Breast epithelium (tissue), 4 donors: ENCODE measurements around the gene SIX5. TPM values are rescaled to one million over a fixed set of nuclear protein-coding genes. Genes with fewer than 3 reads are reported as not detected.
A peak's percentile ranks its signal among the peaks of the same experiment; 100 is the strongest.

ENCODE experiments used
- DNase-seq, 2 donors: peaks; one replicate each; pipeline ENCODE4 v3.0.0-alpha.2; 2019; ENCODE audit warnings: low spot score in 2 of 2
- H3K27ac ChIP-seq, 2 donors: fragments of 200-600 bp; sonication (generic) in 1 of 2; one replicate each; pipeline ENCODE4 v1.5.1; 2016 to 2019; ENCODE audit warnings: mild to moderate bottlenecking in 1 of 2
- H3K27me3 ChIP-seq, 2 donors: fragments of 200-600 bp; sonication (generic) in 1 of 2; one replicate each; pipeline versions ENCODE4 v1.5.1 to v1.6.0; 2017 to 2019; ENCODE audit warnings: control low read depth in 1 of 2, mild to moderate bottlenecking in 1 of 2
- H3K36me3 ChIP-seq: fragments of 200-600 bp; one replicate; pipeline ENCODE4 v1.5.1; 2019
- H3K4me1 ChIP-seq, 2 donors: fragments of 200-600 bp; sonication (generic); one replicate each; pipeline ENCODE4 v1.5.1; 2016 to 2019; ENCODE audit warnings: control low read depth in 1 of 2
- H3K4me3 ChIP-seq, 3 donors: fragments of 200-600 bp; sonication (generic); 1 replicate in 2 of 3; 2 replicates in 1 of 3; pipeline ENCODE4 v1.5.1; 2016 to 2019; ENCODE audit warnings: mild to moderate bottlenecking in 3 of 3, moderate library complexity in 2 of 3
- H3K9me3 ChIP-seq, 2 donors: fragments of 200-600 bp; sonication (generic) in 1 of 2; one replicate each; pipeline ENCODE4 v1.5.1; 2016 to 2019; ENCODE audit warnings: control low read depth in 1 of 2
- CTCF ChIP-seq, 3 donors: fragments of 450-650 bp; IDR thresholded peaks; one replicate each; pipeline ENCODE4 v1.5.1; 2016 to 2017; ENCODE audit warnings: antibody characterized with exemption in 3 of 3, mild to moderate bottlenecking in 3 of 3, moderate library complexity in 3 of 3
- POLR2A ChIP-seq: fragments of 450-650 bp; IDR thresholded peaks from one replicate; pipeline ENCODE4 v1.6.1; 2016; ENCODE audit warnings: antibody characterized with exemption, mild to moderate bottlenecking, moderate library complexity
- POLR2AphosphoS5 ChIP-seq, 3 donors: sonication (generic); formaldehyde crosslinking; IDR thresholded peaks; one replicate each; pipeline ENCODE4 v1.6.1; 2017; ENCODE audit warnings: antibody characterized with exemption in 3 of 3
- intact Hi-C: fragments of 100-400 bp; cut with DNase I; formaldehyde crosslinking; loops from one replicate; pipeline ENCODE4 v1.15.1; 2023; ENCODE audit warnings: low total_unique reads
- total RNA-seq, 3 donors: library from RNA; depleted of rRNA; stranded (reverse); fragments of >200 nt; gene quantifications; one replicate each; pipeline ENCODE4 v1.1.0, GENCODE V29; 2016

Gene SIX5
- total RNA-seq, 3 donors from 2014 or later, result 8.6 to 11.8 (median 11.8) TPM

- Histone ChIP-seq H3K27me3 (no peaks in the 10 kb centered on the region), H3K36me3 (no peaks in the 10 kb centered on the region), H3K4me1 (no peaks in the 10 kb centered on the region), H3K9me3 (no peaks in the 10 kb centered on the region), H3K4me3 (no peak overlapping the region), H3K27ac (peak overlapping the region in 1 of 2 donors; percentile 27)
- DNase-seq, result no peak
- TF ChIP-seq POLR2A, result no peak
- TF ChIP-seq CTCF (IDR thresholded peaks at IDR 0.05), result peak; percentile 93 to 94 (median 94)
- peak in 2 of 3 donors; percentile 45 to 51 for TF ChIP-seq POLR2AphosphoS5 (IDR thresholded peaks at IDR 0.05)
- intact Hi-C loops, result loop anchor here (5.0 kb wide), 1 partner anchor 1898 kb away; no protein-coding TSS in a partner anchor
These were observed 30.0 kb upstream of the SIX5 start for GRCh38 chr19:45798995-45799517.

GRCh38 chr19:45794627-45795026, 25.6 kb upstream of the SIX5 start:
- Histone ChIP-seq H3K9me3 (no peaks in the 10 kb centered on the region), H3K27ac (no peak overlapping the region), H3K27me3 (no peaks in the 10 kb centered on the region), H3K4me1 (peaks cover 0 to 9% of the 10 kb centered on the region in 2 donors), H3K4me3 (no peak overlapping the region), H3K36me3 (no peaks in the 10 kb centered on the region)
- intact Hi-C loops, result loop anchor here (5.0 kb wide), 1 partner anchor 1903 kb away; no protein-coding TSS in a partner anchor
- TF ChIP-seq CTCF (IDR thresholded peaks at IDR 0.05), result no peak
- no peak for TF ChIP-seq POLR2AphosphoS5 (IDR thresholded peaks at IDR 0.05)
- no peak for TF ChIP-seq POLR2A
- DNase-seq, result no peak

- Histone ChIP-seq H3K4me1 (peaks cover 0 to 9% of the 10 kb centered on the region in 2 donors), H3K4me3 (no peak overlapping the region), H3K36me3 (no peaks in the 10 kb centered on the region), H3K9me3 (no peaks in the 10 kb centered on the region), H3K27me3 (no peaks in the 10 kb centered on the region), H3K27ac (no peak overlapping the region)
- no peak for DNase-seq
- intact Hi-C loops, result no loop called here
- TF ChIP-seq CTCF (IDR thresholded peaks at IDR 0.05) (no peak), POLR2A (no peak), POLR2AphosphoS5 (IDR thresholded peaks at IDR 0.05) (no peak)
These were observed 24.8 kb upstream of the SIX5 start for GRCh38 chr19:45793876-45794275.

GRCh38 chr19:45793178-45793564, 24.1 kb upstream of the SIX5 start:
- Histone ChIP-seq H3K9me3 (no peaks in the 10 kb centered on the region), H3K36me3 (no peaks in the 10 kb centered on the region), H3K4me3 (peak overlapping the region in 2 of 3 donors; percentile 74 to 86), H3K4me1 (peaks cover 0 to 9% of the 10 kb centered on the region in 2 donors), H3K27me3 (no peaks in the 10 kb centered on the region), H3K27ac (peak overlapping the region; percentile 62 to 66)
- TF ChIP-seq POLR2A (no peak), CTCF (IDR thresholded peaks at IDR 0.05) (no peak), POLR2AphosphoS5 (IDR thresholded peaks at IDR 0.05) (no peak)
- intact Hi-C loops, result no loop called here
- DNase-seq, result no peak

GRCh38 chr19:45792470-45793177, 23.6 kb upstream of the SIX5 start, which contains the start of gene DMWD:
TSS of gene DMWD (minus strand) at chr19:45792845. CDS start at chr19:45792756, 89 bp downstream.
- H3K4me1 ChIP-seq, result peaks cover 0 to 9% of the 10 kb centered on the region in 2 donors
- H3K36me3 ChIP-seq, result no peaks in the 10 kb centered on the region
- peak within 1 kb of the TSS; percentile 71 to 92 for H3K27ac ChIP-seq
- no peaks in the 10 kb centered on the region for H3K9me3 ChIP-seq
- TF ChIP-seq POLR2A (no peak), POLR2AphosphoS5 (IDR thresholded peaks at IDR 0.05) (peak in 1 of 3 donors; percentile 69)
- H3K27me3 ChIP-seq, result no peaks in the 10 kb centered on the region
- peak; percentile 99 to 100 for DNase-seq
- peak within 1 kb of the TSS; percentile 59 to 86 (median 74) for H3K4me3 ChIP-seq
- intact Hi-C loops, result no loop called here
